GM12892 (cell line): Measurements from ENCODE around the gene TBC1D30.
"Not testable (repeated sequence)": the region's sequence is repeated elsewhere in the genome, so short reads cannot be mapped to it uniquely, and the experiment has no call there.

Experiments used
- POLR2A ChIP-seq: IDR thresholded peaks from 2 replicates; pipeline ENCODE4 v1.6.1; 2011; ENCODE audit warnings: low read depth, low read length, control low read depth
- POLR2AphosphoS5 ChIP-seq: IDR thresholded peaks from 2 replicates; pipeline ENCODE4 v1.6.1; 2011; ENCODE audit warnings: low read depth, low read length, control low read depth
- TAF1 ChIP-seq: IDR thresholded peaks from 2 replicates; pipeline ENCODE4 v1.6.1; 2011; ENCODE audit warnings: low read depth, mild to moderate bottlenecking, control low read depth, low read length, borderline replicate concordance

- TF ChIP-seq POLR2A, TAF1, POLR2AphosphoS5: not testable (repeated sequence)
Measured at GRCh38 chr12:64848409-64848808, 24.0 kb downstream of the TBC1D30 start.
